K562 (cell line): Measurements from ENCODE around the gene AAK1.

ENCODE experiments used
- BDP1 ChIP-seq: IDR thresholded peaks from 3 replicates; pipeline ENCODE4 v1.6.1; 2011; ENCODE audit not compliant: insufficient read length, insufficient read depth
- CBX3 ChIP-seq, 2 experiments: IDR thresholded peaks; 1 replicate in 1 of 2; 2 replicates in 1 of 2; pipeline ENCODE4 v1.6.1; 2012; ENCODE audit warnings: inconsistent platforms in 2 of 2, low read length in 2 of 2, borderline replicate concordance in 1 of 2, control low read depth in 1 of 2
- CTCF ChIP-seq, 3 experiments: IDR thresholded peaks in 2 of 3; conservative IDR thresholded peaks in 1 of 3; 2 replicates each; pipeline ENCODE4 v1.5.1; 2011 to 2012; ENCODE audit warnings: low read length in 3 of 3, mild to moderate bottlenecking in 3 of 3, control low read depth in 2 of 3, improper control_type of control experiment in 1 of 3, inconsistent platforms in 1 of 3, low read depth in 1 of 3, mixed read lengths in 1 of 3, moderate library complexity in 1 of 3; ENCODE audit not compliant: insufficient read depth in 2 of 3
- EP300 ChIP-seq: IDR thresholded peaks from 2 replicates; pipeline ENCODE4 v1.6.1; 2012; ENCODE audit warnings: low read length, improper control_type of control experiment
- MBD2 ChIP-seq: sonication (generic); IDR thresholded peaks from 2 replicates; pipeline ENCODE4 v1.6.1; 2016; ENCODE audit warnings: low read depth, borderline replicate concordance
- POLR3A ChIP-seq: IDR thresholded peaks from 2 replicates; pipeline ENCODE4 v1.6.1; 2011; ENCODE audit warnings: borderline replicate concordance, mild to moderate bottlenecking, moderate library complexity; ENCODE audit not compliant: insufficient read length, insufficient read depth; ENCODE audit errors: extremely low read depth
- RBFOX2 ChIP-seq: fragments of 200-400 bp; formaldehyde crosslinking; IDR thresholded peaks from 2 replicates; pipeline ENCODE4 v1.6.1; 2017; ENCODE audit warnings: low read depth, mild to moderate bottlenecking, low read length, moderate library complexity
- ZNF280A ChIP-seq: fragments of 450-650 bp; IDR thresholded peaks from 2 replicates; pipeline ENCODE4 v1.6.1; 2018; ENCODE audit warnings: mild to moderate bottlenecking, low read depth; ENCODE audit not compliant: partially characterized antibody
- ZSCAN29 ChIP-seq: fragments of 450-650 bp; IDR thresholded peaks from 2 replicates; pipeline ENCODE4 v1.6.1; 2017
- TF ChIP-seq, protein P1 (sequence below): sonication (generic); formaldehyde crosslinking; IDR thresholded peaks from 2 replicates; pipeline ENCODE4 v1.9.0; 2022; ENCODE audit warnings: mild to moderate bottlenecking, missing genetic modification reagents

- TF ChIP-seq RBFOX2 (no peak), POLR3A (no peak), CTCF (IDR thresholded peaks at IDR 0.05 in 2 of 3, conservative IDR thresholded peaks at IDR 0.05 in 1 of 3; ENCODE audit: insufficient read depth in 2 of 3, low read depth in 1 of 3, low read length in 3 of 3) (no peak), BDP1 (no peak), ZNF280A (no peak), EP300 (no peak), ZSCAN29 (no peak), MBD2 (no peak), CBX3 (IDR thresholded peaks at IDR 0.05; ENCODE audit: borderline replicate concordance in 1 of 2, low read length in 2 of 2) (no peak)
- TF ChIP-seq, protein P1, sequence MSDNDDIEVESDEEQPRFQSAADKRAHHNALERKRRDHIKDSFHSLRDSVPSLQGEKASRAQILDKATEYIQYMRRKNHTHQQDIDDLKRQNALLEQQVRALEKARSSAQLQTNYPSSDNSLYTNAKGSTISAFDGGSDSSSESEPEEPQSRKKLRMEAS (CRISPR knock-in tag): no peak
Measured at GRCh38 chr2:69677914-69678313, 34.4 kb upstream of the AAK1 start.
